Measurements from ENCODE around the gene PALM.
"Not testable (repeated sequence)": the region's sequence is repeated elsewhere in the genome, so short reads cannot be mapped to it uniquely, and the experiment has no call there.

The PALM gene

GRCh38 chr19:708154-709143 lies at the start of gene PALM:
TSS of gene PALM (plus strand) at chr19:708935. CDS start at chr19:709147, 212 bp downstream.
- DNase-seq, result no peak

- DNase-seq, result no peak
These were observed 47.8 kb upstream of the PALM start for GRCh38 chr19:660793-661426.

- no peak for DNase-seq
These were observed 47.1 kb upstream of the PALM start for GRCh38 chr19:661427-662196.

GRCh38 chr19:662207-662961 lies 46.4 kb upstream of the PALM start:
- peak; percentile 55 for DNase-seq

GRCh38 chr19:662962-663681 lies 45.6 kb upstream of the PALM start, which contains the start of gene RNF126:
TSS of gene RNF126 (minus strand) at chr19:663214. CDS start at chr19:663121, 93 bp downstream.
- DNase-seq, result peak; percentile 88

GRCh38 chr19:663682-664117 lies 45.0 kb upstream of the PALM start:
- no peak for DNase-seq

GRCh38 chr19:664913-665443 lies 43.8 kb upstream of the PALM start:
- DNase-seq, result peak; percentile 88

GRCh38 chr19:666985-667573 lies 41.7 kb upstream of the PALM start:
- DNase-seq, result not testable (repeated sequence)

GRCh38 chr19:668675-669434 lies 39.9 kb upstream of the PALM start:
- not testable (repeated sequence) for DNase-seq

- peak; percentile 22 for DNase-seq
These were observed 38.1 kb upstream of the PALM start for GRCh38 chr19:670609-671075.

- DNase-seq, result no peak
These were observed 34.2 kb upstream of the PALM start for GRCh38 chr19:674282-675151.

GRCh38 chr19:676007-676338 lies 32.8 kb upstream of the PALM start:
- no peak for DNase-seq

- no peak for DNase-seq
These were observed 32.2 kb upstream of the PALM start, which contains the start of gene FSTL3 for GRCh38 chr19:676339-677105. TSS of gene FSTL3 (plus strand) at chr19:676392. CDS start at chr19:676424, 32 bp downstream.

- DNase-seq, result no peak
These were observed 31.5 kb upstream of the PALM start for GRCh38 chr19:677201-677600.

GRCh38 chr19:677601-678436 lies 30.9 kb upstream of the PALM start:
- no peak for DNase-seq

GRCh38 chr19:678791-679388 lies 29.8 kb upstream of the PALM start:
- DNase-seq, result no peak

All from NCI-H82 (cell line).